Esophagus squamous epithelium (tissue), 5 donors: ENCODE data around the gene NPAS2. TPM values are rescaled to one million over a fixed set of nuclear protein-coding genes. Genes with fewer than 3 reads are reported as not detected.

Source experiments
- DNase-seq: peaks from one replicate; lab custom pipeline; 2025; lab: John Stamatoyannopoulos, UW
- H3K27ac ChIP-seq, 4 donors: fragments of 200-600 bp; sonication (generic); one replicate each; pipeline ENCODE4 v1.5.1; 2016 to 2019; ENCODE audit warnings: mild to moderate bottlenecking in 1 of 4
- H3K27me3 ChIP-seq, 4 donors: fragments of 200-600 bp; sonication (generic); 1 replicate in 3 of 4; 2 replicates in 1 of 4; pipeline versions ENCODE4 v1.5.1 to v1.6.0; 2017 to 2021; ENCODE audit warnings: antibody characterized with exemption in 1 of 4
- H3K36me3 ChIP-seq, 3 donors: fragments of 200-600 bp; sonication (generic); one replicate each; pipeline ENCODE4 v1.5.1; 2016 to 2019
- H3K4me1 ChIP-seq, 3 donors: fragments of 200-600 bp; sonication (generic); one replicate each; pipeline ENCODE4 v1.5.1; 2017 to 2019
- H3K4me3 ChIP-seq, 4 donors: fragments of 200-600 bp; sonication (generic); 1 replicate in 3 of 4; 2 replicates in 1 of 4; pipeline ENCODE4 v1.5.1; 2016 to 2019; ENCODE audit warnings: mild to moderate bottlenecking in 2 of 4, moderate library complexity in 1 of 4
- H3K9me3 ChIP-seq, 3 donors: fragments of 200-600 bp; sonication (generic); one replicate each; pipeline ENCODE4 v1.5.1; 2016 to 2019
- POLR2A ChIP-seq, 4 donors: fragments of 450-650 bp; IDR thresholded peaks; one replicate each; pipeline ENCODE4 v1.6.1; 2017; ENCODE audit warnings: antibody characterized with exemption in 4 of 4, mild to moderate bottlenecking in 4 of 4, moderate library complexity in 3 of 4
- WGBS, 2 donors: methylation state at CpG; one replicate each; pipeline ENCODE4 v1.1.5; 2018; 5-methylcytosine and 5-hydroxymethylcytosine counted together
- intact Hi-C: fragments of 100-400 bp; cut with DNase I; formaldehyde crosslinking; loops from one replicate; pipeline ENCODE4 v1.15.0; 2022
- total RNA-seq, 4 donors: library from RNA; depleted of rRNA; stranded (reverse); fragments of >200 nt; gene quantifications; one replicate each; pipeline ENCODE4 v1.1.0, GENCODE V29; 2016
- TF ChIP-seq, protein P1 (sequence below), 6 experiments: fragments of 450-650 bp in 4 of 6; fragments of 200-600 bp in 2 of 6; sonication (generic) in 2 of 6; IDR thresholded peaks; one replicate each; pipeline ENCODE4 v1.5.1; 2016 to 2019; ENCODE audit warnings: antibody characterized with exemption in 6 of 6, mild to moderate bottlenecking in 4 of 6, moderate library complexity in 4 of 6
- donor health status: DM: yes; HTN: yes; CAD: no.

NPAS2 gene
- total RNA-seq, 4 donors from 2014 or later: 29.1 to 64.2 (median 39.1) TPM

DNA sequence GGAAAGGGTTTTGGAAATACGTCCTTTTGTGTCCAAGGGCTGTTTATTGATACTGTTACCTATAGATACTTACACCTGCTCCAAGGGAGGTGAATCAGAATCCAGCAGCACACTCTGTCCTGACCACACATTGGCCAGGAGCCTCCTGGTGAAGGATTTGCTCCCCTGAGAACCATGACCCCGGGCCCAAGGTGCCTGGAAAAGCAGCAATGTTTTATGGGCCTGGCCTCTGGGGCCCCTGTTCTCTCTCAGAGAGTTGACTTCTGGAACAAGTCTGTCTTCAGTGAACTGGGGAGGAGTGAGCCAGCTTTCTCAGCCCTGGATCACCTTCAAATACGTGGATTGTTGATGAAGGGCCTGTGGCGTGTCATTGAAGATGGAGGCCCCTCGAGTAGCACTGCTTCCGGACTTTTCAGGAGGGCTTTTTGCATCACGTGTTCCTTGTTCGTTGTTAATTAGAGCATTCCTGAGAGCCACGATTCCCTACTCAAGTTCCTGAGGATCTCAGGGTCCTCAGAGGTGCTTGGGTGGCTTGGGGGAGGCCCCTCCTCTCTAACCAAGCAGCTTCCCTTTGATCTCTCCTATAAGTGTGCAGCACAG lies 103.6 kb downstream of the NPAS2 start:
- WGBS, 2 donors: 85 to 90% methylated on average over 6 to 8 of the region's 9 CpGs
- DNase-seq: no peak

DNA sequence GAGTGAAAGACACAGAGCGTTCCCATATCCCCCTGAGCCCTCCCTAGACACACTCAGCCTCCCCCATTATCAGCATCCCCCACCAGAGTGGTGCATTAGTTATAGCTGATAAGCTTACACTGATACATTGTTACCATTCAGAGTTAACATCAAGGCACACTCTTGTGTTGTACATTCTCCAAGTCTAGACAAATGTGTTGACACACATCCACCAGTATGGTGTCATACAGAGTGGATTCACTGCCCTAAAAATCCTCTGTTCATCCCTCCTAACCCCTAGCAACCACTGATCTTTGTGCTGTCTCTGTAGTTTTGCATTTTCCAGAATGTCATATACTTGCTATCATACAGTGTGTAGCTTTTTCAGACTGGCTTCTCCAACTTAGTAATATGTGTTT lies 104.2 kb downstream of the NPAS2 start:
- TF ChIP-seq, protein P1, sequence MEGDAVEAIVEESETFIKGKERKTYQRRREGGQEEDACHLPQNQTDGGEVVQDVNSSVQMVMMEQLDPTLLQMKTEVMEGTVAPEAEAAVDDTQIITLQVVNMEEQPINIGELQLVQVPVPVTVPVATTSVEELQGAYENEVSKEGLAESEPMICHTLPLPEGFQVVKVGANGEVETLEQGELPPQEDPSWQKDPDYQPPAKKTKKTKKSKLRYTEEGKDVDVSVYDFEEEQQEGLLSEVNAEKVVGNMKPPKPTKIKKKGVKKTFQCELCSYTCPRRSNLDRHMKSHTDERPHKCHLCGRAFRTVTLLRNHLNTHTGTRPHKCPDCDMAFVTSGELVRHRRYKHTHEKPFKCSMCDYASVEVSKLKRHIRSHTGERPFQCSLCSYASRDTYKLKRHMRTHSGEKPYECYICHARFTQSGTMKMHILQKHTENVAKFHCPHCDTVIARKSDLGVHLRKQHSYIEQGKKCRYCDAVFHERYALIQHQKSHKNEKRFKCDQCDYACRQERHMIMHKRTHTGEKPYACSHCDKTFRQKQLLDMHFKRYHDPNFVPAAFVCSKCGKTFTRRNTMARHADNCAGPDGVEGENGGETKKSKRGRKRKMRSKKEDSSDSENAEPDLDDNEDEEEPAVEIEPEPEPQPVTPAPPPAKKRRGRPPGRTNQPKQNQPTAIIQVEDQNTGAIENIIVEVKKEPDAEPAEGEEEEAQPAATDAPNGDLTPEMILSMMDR (IDR thresholded peaks at IDR 0.05): no peak
- no peak for TF ChIP-seq POLR2A (IDR thresholded peaks at IDR 0.05)
- peaks cover 0 to 52% (median 0%) of the 10 kb centered on the region in 3 donors for H3K36me3 ChIP-seq
- WGBS, 2 donors: 92 to 93% methylated on average over 1 of the region's 1 CpG
- peaks cover 0 to 19% (median 5%) of the 10 kb centered on the region in 3 donors for H3K4me1 ChIP-seq
- H3K27me3 ChIP-seq: no peaks in the 10 kb centered on the region
- peak overlapping the region in 3 of 4 donors; percentile 25 to 52 (median 26) for H3K4me3 ChIP-seq
- DNase-seq: no peak
- intact Hi-C loops: no loop called here
- no peaks in the 10 kb centered on the region for H3K9me3 ChIP-seq
- H3K27ac ChIP-seq: peak overlapping the region; percentile 53 to 91 (median 78)

More for the DNA sequence above, 103.6 kb downstream of the NPAS2 start:
- Histone ChIP-seq H3K36me3 (peaks cover 0 to 46% (median 0%) of the 10 kb centered on the region in 3 donors), H3K4me1 (peaks cover 0 to 19% (median 5%) of the 10 kb centered on the region in 3 donors), H3K27ac (peak overlapping the region in 3 of 4 donors; percentile 76 to 91 (median 81)), H3K9me3 (no peaks in the 10 kb centered on the region), H3K4me3 (no peak overlapping the region), H3K27me3 (no peaks in the 10 kb centered on the region)
- intact Hi-C loops: no loop called here
- TF ChIP-seq, protein P1 (IDR thresholded peaks at IDR 0.05): no peak
- TF ChIP-seq POLR2A (IDR thresholded peaks at IDR 0.05): no peak

DNA sequence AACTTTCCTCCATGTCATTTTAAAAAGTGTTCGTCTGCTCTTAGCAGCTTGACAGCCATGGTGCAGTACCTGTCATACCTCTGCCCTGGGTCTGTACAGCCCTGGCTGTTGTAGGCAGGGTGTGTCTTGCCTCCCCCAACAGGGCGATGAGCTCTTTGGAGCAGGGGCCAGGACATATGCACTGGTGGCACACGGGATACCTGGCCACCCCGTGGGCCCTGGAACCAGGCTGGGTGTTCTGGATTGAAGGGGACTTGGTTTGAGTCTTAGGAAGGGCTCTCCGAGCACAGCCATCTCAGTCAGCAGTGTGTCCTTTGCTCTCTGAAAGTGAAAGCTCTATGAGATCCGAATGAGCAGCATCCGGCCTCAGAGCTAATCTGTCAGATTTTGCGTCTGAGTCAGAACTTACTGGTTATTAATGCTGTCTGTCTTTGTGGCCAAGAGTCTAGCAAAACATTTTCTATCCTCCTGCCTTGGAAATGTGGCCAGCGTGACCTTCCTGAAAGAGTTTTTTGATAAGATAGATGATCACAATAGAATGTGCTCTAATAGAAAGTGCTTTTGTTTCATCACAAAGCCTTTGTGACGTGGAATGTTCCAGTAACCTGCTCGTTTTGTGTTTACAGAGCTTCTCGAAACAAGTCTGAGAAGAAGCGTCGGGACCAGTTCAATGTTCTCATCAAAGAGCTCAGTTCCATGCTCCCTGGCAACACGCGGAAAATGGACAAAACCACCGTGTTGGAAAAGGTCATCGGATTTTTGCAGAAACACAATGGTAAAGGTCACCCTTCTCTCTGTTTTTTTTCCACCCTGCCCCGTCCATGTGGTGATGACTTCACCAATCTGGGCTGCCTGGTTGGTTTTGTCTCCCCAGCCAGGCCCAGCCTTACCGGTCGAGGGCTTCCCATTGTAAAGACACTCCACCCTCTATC lies 104.8 kb downstream of the NPAS2 start:
- no peak for DNase-seq
- intact Hi-C loops: no loop called here
- Histone ChIP-seq H3K4me1 (peaks cover 0 to 19% (median 5%) of the 10 kb centered on the region in 3 donors), H3K36me3 (peaks cover 0 to 58% (median 0%) of the 10 kb centered on the region in 3 donors), H3K27ac (peak overlapping the region; percentile 53 to 91 (median 78)), H3K9me3 (no peaks in the 10 kb centered on the region), H3K27me3 (no peaks in the 10 kb centered on the region), H3K4me3 (peak overlapping the region in 3 of 4 donors; percentile 25 to 52 (median 26))
- TF ChIP-seq, protein P1 (IDR thresholded peaks at IDR 0.05): no peak
- no peak for TF ChIP-seq POLR2A (IDR thresholded peaks at IDR 0.05)
- 34 to 43% methylated on average over 14 to 16 of the region's 21 CpGs for WGBS, 2 donors

DNA sequence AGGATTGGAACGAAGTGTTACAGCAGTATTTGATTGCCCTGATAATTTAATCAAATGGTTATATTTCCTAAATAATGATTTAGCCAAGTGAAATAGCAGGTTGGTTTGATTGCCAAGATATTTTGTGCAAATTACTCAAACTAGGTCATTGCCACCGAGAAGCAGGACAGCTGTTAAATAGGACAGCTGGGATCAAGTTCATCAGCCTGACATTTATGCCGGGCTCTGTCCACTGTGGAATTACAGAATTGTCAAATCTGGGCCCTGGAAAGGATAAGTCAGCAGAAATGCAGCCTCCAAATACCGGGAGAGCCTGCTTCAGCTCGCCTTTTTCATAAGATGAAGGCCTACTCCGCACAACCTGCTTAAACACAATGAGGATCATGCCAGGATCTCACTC lies 108.3 kb downstream of the NPAS2 start:
- TF ChIP-seq POLR2A (IDR thresholded peaks at IDR 0.05): no peak
- TF ChIP-seq, protein P1 (IDR thresholded peaks at IDR 0.05): no peak
- WGBS, 2 donors: 72 to 74% methylated on average over 6 of the region's 6 CpGs

More for the DNA sequence above, 108.3 kb downstream of the NPAS2 start:
- H3K9me3 ChIP-seq: no peaks in the 10 kb centered on the region
- intact Hi-C loops: no loop called here
- no peak overlapping the region for H3K27ac ChIP-seq
- no peak for DNase-seq
- peaks cover 0 to 71% (median 0%) of the 10 kb centered on the region in 3 donors for H3K36me3 ChIP-seq
- no peak overlapping the region for H3K4me3 ChIP-seq
- peaks cover 0 to 19% (median 5%) of the 10 kb centered on the region in 3 donors for H3K4me1 ChIP-seq
- H3K27me3 ChIP-seq: no peaks in the 10 kb centered on the region
